ENCODE results near the gene TXNDC16.

TXNDC16 gene

DNA sequence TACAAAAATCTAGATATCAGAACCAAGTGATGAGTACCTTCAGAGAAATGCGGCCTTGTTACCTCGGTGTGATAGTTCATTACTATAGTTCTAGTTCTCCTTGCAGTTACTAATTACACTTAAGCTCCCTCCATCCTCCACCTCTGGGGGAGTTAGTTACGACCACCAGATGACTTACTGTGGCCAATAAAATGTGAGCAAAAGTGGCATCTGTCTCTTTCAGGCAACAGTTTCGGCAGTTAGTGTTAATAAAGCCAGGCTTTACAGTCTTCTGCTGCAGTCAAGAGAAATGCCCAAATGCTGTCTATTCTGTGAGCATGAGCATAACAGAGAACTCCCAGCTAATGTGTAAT lies 6.0 kb downstream of the TXNDC16 start:
- H3K27me3 ChIP-seq (ENCODE audit: insufficient read depth, poor library complexity, severe bottlenecking): no peaks in the 10 kb centered on the region
- ATAC-seq (ENCODE audit: low read depth) (no peak), DNase-seq (ENCODE audit: low spot score) (no peak)
- H3K4me3 ChIP-seq (ENCODE audit: severe bottlenecking): no peak overlapping the region
- TF ChIP-seq, protein P1, sequence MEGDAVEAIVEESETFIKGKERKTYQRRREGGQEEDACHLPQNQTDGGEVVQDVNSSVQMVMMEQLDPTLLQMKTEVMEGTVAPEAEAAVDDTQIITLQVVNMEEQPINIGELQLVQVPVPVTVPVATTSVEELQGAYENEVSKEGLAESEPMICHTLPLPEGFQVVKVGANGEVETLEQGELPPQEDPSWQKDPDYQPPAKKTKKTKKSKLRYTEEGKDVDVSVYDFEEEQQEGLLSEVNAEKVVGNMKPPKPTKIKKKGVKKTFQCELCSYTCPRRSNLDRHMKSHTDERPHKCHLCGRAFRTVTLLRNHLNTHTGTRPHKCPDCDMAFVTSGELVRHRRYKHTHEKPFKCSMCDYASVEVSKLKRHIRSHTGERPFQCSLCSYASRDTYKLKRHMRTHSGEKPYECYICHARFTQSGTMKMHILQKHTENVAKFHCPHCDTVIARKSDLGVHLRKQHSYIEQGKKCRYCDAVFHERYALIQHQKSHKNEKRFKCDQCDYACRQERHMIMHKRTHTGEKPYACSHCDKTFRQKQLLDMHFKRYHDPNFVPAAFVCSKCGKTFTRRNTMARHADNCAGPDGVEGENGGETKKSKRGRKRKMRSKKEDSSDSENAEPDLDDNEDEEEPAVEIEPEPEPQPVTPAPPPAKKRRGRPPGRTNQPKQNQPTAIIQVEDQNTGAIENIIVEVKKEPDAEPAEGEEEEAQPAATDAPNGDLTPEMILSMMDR (IDR thresholded peaks at IDR 0.05; ENCODE audit: poor library complexity, severe bottlenecking): no peak
- H3K4me1 ChIP-seq (ENCODE audit: insufficient read depth, poor library complexity, severe bottlenecking): no peaks in the 10 kb centered on the region
- H3K27ac ChIP-seq (ENCODE audit: poor library complexity, severe bottlenecking): no peak overlapping the region
- H3K36me3 ChIP-seq (ENCODE audit: low read depth): peaks cover 5% of the 10 kb centered on the region; the same call in 1 of the 2 replicates
- no peaks in the 10 kb centered on the region for H3K9me3 ChIP-seq (ENCODE audit: severe bottlenecking)

DNA sequence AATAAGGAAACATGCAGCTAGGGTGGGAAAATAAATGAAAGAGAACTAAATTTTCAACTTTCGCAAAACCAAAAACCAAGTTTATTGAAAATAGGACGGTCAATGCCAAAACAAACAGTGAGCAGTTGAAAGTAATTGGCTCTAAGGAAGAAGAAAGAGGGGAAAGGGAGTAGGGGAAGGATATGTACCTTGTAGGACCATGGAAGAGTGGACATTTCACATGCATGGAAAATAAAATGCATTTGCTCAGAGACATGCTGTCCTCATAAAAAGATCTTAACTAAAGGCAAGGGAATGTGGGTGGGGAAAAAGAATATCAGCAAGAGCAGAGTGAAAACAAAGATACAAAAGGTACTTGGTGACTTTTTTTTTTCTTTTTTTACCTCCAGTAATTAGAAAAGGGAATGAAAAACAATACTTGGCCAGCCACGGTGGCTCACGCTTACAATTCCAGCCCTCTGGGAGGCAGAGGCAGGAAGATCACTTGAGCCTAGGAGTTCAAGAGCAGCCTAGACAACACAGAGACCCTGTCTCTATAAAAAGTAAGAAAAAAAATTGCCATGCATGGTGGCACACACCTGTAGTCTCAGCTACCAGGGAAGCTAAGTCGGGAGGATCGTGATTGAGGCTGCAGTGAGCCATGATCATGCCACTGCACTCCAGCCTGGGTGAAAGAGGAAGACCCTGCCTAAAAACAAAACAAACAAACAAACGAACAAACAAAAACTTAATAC lies 6.6 kb downstream of the TXNDC16 start:
- TF ChIP-seq, protein P1 (IDR thresholded peaks at IDR 0.05; ENCODE audit: poor library complexity, severe bottlenecking): no peak
- no peaks in the 10 kb centered on the region for H3K9me3 ChIP-seq (ENCODE audit: severe bottlenecking)
- peaks cover 5% of the 10 kb centered on the region; the same call in 1 of the 2 replicates for H3K36me3 ChIP-seq (ENCODE audit: low read depth)
- H3K27me3 ChIP-seq (ENCODE audit: insufficient read depth, poor library complexity, severe bottlenecking): no peaks in the 10 kb centered on the region
- ATAC-seq (ENCODE audit: low read depth) (no peak), DNase-seq (ENCODE audit: low spot score) (no peak)
- H3K4me3 ChIP-seq (ENCODE audit: severe bottlenecking): no peak overlapping the region
- H3K4me1 ChIP-seq (ENCODE audit: insufficient read depth, poor library complexity, severe bottlenecking): no peaks in the 10 kb centered on the region
- no peak overlapping the region for H3K27ac ChIP-seq (ENCODE audit: poor library complexity, severe bottlenecking)

DNA sequence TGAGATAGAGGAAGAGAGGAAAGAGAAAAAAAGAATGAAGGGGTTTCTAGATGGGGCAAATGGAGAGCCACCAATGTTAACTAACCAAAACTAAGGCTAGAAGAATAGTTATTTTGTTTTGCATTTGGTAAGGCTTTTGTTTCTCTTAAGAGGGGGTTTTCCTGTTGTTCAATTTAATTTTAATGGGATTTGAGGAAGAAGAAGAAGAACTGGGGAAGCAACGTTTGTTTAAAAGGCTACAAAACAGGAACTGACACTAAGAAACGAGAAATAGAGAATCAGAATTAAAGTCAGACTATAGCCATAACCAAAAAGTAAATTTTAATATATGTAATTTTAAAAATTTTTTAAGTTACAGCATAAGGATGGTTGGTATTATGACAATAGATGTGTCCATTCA lies 13.7 kb downstream of the TXNDC16 start:
- ATAC-seq (ENCODE audit: low read depth) (no peak), DNase-seq (ENCODE audit: low spot score) (no peak)
- Histone ChIP-seq H3K9me3 (ENCODE audit: severe bottlenecking) (no peaks in the 10 kb centered on the region), H3K27me3 (ENCODE audit: insufficient read depth, poor library complexity, severe bottlenecking) (no peaks in the 10 kb centered on the region), H3K27ac (ENCODE audit: poor library complexity, severe bottlenecking) (no peak overlapping the region), H3K36me3 (ENCODE audit: low read depth) (peaks cover 5% of the 10 kb centered on the region; the same call in 1 of the 2 replicates), H3K4me1 (ENCODE audit: insufficient read depth, poor library complexity, severe bottlenecking) (no peaks in the 10 kb centered on the region), H3K4me3 (ENCODE audit: severe bottlenecking) (no peak overlapping the region)
- TF ChIP-seq, protein P1 (IDR thresholded peaks at IDR 0.05; ENCODE audit: poor library complexity, severe bottlenecking): no peak

DNA sequence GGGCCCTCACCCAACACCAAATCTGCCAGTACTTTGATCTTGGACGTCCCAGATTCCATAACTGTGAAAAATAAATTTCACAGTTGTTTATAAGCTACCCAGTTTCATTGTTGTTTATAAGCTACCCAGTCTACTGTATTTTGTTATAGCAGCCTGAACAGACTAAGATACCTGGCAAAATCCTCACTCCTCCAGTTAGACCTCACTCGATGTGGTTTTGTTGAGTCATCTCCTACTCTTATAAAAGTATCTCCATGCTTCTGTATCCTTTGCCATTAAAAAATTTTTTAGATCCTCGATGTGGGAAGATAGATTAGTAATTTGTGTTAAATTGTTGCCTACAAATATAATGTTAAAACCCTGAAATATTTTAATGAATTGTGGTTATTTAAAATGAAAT lies 16.0 kb downstream of the TXNDC16 start:
- TF ChIP-seq, protein P1 (IDR thresholded peaks at IDR 0.05; ENCODE audit: poor library complexity, severe bottlenecking): no peak

DNA sequence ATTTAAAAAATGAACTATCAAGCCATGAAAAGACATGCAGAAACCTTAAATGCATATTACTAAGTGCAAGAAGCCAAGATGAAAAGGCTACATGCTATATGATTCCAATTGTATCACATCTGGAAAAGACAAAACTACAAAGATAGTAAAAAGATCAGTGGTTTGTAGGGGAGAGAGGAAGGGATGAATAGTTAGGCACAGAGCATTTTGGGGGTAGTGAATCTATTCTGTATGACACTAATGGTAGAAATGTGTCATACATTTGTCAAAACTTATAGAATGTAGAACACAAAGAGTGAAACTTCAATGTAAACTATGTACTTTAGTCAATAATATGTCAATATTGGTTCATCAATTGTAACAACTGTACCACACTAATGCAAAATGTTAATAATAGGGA lies 20.8 kb downstream of the TXNDC16 start:
- no peaks in the 10 kb centered on the region for H3K9me3 ChIP-seq (ENCODE audit: severe bottlenecking)

More for the DNA sequence above, 16.0 kb downstream of the TXNDC16 start:
- ATAC-seq (ENCODE audit: low read depth) (no peak), DNase-seq (ENCODE audit: low spot score) (no peak)
- Histone ChIP-seq H3K27ac (ENCODE audit: poor library complexity, severe bottlenecking) (no peak overlapping the region), H3K4me1 (ENCODE audit: insufficient read depth, poor library complexity, severe bottlenecking) (no peaks in the 10 kb centered on the region), H3K27me3 (ENCODE audit: insufficient read depth, poor library complexity, severe bottlenecking) (no peaks in the 10 kb centered on the region), H3K4me3 (ENCODE audit: severe bottlenecking) (no peak overlapping the region), H3K9me3 (ENCODE audit: severe bottlenecking) (no peaks in the 10 kb centered on the region), H3K36me3 (ENCODE audit: low read depth) (no peaks in the 10 kb centered on the region)

More for the DNA sequence above, 20.8 kb downstream of the TXNDC16 start:
- no peak overlapping the region for H3K27ac ChIP-seq (ENCODE audit: poor library complexity, severe bottlenecking)
- no peak for DNase-seq (ENCODE audit: low spot score)
- ATAC-seq (ENCODE audit: low read depth): no peak
- H3K4me3 ChIP-seq (ENCODE audit: severe bottlenecking): no peak overlapping the region
- H3K4me1 ChIP-seq (ENCODE audit: insufficient read depth, poor library complexity, severe bottlenecking): no peaks in the 10 kb centered on the region
- no peaks in the 10 kb centered on the region for H3K36me3 ChIP-seq (ENCODE audit: low read depth)
- TF ChIP-seq, protein P1 (IDR thresholded peaks at IDR 0.05; ENCODE audit: poor library complexity, severe bottlenecking): no peak
- H3K27me3 ChIP-seq (ENCODE audit: insufficient read depth, poor library complexity, severe bottlenecking): no peaks in the 10 kb centered on the region
